IPS-15b (cell line): Measurements from ENCODE around the gene LITAF.
A peak's percentile ranks its signal among the peaks of the same experiment; 100 is the strongest.

Source experiments
- H3K27me3 ChIP-seq: one replicate; pipeline ENCODE4 v1.6.1; 2013; ENCODE audit warnings: low read length; ENCODE audit not compliant: control insufficient read depth, insufficient read depth
- H3K36me3 ChIP-seq: one replicate; pipeline ENCODE4 v1.6.1; 2013; ENCODE audit warnings: low read length; ENCODE audit not compliant: control insufficient read depth, insufficient read depth
- H3K4me1 ChIP-seq: one replicate; pipeline ENCODE4 v1.6.1; 2013; ENCODE audit warnings: mild to moderate bottlenecking, low read length; ENCODE audit not compliant: control insufficient read depth, insufficient read depth
- H3K4me3 ChIP-seq: one replicate; pipeline ENCODE4 v1.5.1; 2013; ENCODE audit warnings: low read depth, low read length
- H3K9ac ChIP-seq: one replicate; pipeline ENCODE4 v1.6.1; 2013; ENCODE audit warnings: low read depth, mild to moderate bottlenecking, low read length
- H3K9me3 ChIP-seq: one replicate; pipeline ENCODE4 v1.6.1; 2013; ENCODE audit warnings: mild to moderate bottlenecking, low read length; ENCODE audit not compliant: control insufficient read depth, insufficient read depth

Gene LITAF

DNA sequence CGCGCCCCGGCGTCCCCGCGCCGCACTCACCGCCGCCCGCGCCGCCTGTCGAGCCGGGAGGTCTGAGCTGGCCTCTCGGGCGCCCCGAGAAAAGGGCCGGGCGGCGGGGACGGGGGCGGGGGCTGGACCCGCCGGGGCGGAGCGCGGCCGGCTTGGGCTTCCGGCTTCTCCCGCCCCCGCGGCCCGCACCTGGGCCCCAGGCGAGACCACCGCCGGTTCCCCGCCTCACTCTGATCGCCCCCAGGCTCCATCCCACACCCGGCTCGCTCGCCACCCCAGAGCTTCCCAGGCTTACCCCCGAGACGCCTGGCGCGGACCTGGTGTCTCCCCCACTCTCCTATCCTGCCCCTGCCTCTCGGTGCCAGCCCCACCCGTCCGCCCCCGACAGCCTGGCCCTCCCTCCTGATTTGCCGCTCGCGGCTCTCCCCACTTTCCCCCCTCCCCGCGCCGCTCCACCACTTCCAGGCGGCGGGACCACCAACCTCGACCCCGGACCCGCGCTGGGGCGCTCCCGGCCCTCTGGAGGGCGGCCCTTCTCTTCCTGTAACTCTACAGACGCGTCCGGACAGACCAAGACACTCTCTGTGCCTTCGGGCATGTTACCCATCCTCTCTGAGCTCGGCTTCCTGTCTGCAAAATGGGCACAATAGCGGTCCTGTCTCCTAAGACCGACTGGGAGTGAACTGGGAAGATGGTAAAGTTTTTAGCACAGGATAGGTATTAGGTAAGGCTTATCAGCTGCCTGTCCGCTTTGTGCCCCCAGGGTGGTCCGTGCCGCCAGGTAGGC lies at the start of gene LITAF:
Gene LITAF, minus strand, starts transcription at position 64 of the 787 bp plus-strand sequence. CDS start 30,189 bp downstream, outside the sequence.
- Histone ChIP-seq H3K27me3 (no peaks in the 10 kb centered on the region), H3K9me3 (no peaks in the 10 kb centered on the region), H3K36me3 (no peaks in the 10 kb centered on the region), H3K4me1 (peaks cover 20% of the 10 kb centered on the region), H3K9ac (peak within 1 kb of the TSS; percentile 56), H3K4me3 (peak within 1 kb of the TSS; percentile 75)

DNA sequence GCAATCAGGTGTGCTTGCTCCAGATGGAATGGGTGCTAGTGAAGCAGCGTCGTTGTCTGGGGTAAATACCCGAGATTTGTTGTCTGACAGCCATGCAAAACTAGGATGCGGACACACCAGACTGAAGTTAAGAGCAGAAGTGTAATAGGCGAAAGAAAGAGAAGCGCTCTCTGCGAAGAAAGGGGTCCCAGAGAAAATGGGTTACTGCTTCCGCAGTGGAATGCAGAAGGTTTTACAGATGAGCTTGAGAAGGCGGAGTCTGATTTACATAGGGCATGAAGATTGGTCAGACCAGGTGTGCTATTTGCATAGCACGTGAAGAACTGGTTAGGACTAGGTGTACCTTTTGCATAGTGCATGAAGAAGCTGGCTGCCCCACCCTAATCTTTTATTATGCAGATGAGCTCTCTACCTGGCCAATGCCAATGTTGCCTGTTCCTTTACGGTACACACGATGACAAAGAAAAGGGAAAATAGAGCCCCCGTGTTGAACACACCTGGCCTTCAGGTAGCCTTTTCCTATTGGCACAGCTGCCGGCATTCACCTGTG lies 49.5 kb upstream of the LITAF start:
- peak overlapping the region; percentile 37 for H3K4me3 ChIP-seq
- no peaks in the 10 kb centered on the region for H3K9me3 ChIP-seq
- H3K9ac ChIP-seq: peak overlapping the region; percentile 0
- peaks cover 16% of the 10 kb centered on the region for H3K4me1 ChIP-seq
- no peaks in the 10 kb centered on the region for H3K36me3 ChIP-seq
- no peaks in the 10 kb centered on the region for H3K27me3 ChIP-seq

DNA sequence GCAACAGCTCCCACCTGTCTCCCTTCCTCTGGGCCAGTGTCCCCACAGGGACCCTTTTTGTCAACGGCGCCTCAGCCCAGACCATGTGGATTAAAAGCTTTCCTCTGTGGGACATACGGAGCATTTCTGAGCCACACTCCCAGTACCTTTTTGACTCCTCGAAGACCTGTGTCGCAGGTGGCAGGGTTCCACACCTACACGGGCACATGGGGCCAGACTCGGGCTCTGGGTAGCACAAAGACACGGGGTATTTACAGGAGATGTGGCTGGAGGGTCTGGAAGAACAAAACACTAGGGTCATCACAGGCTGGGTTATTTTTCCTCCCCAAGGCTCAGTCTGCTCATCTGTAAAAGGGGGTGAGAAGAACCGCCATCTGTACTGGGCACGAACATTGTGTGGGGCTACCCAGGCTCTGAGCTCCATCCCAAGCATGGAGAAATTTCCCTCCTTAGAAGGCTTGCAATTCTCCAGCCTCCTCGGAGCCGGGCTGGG lies 49.0 kb upstream of the LITAF start:
- Histone ChIP-seq H3K27me3 (no peaks in the 10 kb centered on the region), H3K9ac (peak overlapping the region; percentile 0), H3K4me1 (peaks cover 13% of the 10 kb centered on the region), H3K9me3 (no peaks in the 10 kb centered on the region), H3K36me3 (no peaks in the 10 kb centered on the region), H3K4me3 (peak overlapping the region; percentile 37)

DNA sequence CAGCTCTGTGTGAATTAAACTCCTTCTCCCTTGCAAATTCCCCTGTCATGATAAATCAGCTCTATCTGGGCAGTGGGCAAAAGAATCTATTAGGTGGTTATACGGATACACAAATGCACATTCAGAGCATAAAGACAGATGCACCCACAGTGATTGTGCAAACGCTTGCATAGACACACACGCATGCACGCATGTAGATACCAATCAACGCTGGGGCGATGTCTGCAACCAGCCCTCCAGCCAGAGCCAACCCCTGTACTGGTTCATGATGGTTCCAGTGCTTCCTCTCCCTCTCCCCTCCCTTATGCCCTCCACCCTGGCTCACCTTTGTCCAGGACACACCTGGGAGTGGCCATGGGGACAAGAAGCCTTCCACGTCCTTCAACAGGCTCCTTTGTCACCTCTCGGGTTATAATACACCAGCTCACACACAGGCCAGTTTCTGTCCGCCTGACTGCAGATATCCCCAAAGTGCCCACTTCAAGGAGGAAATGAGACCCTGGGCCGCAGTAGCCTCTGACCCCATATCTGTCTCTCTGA lies 48.5 kb upstream of the LITAF start:
- H3K9ac ChIP-seq: peak overlapping the region; percentile 0
- no peaks in the 10 kb centered on the region for H3K9me3 ChIP-seq
- H3K36me3 ChIP-seq: no peaks in the 10 kb centered on the region
- H3K4me1 ChIP-seq: peaks cover 13% of the 10 kb centered on the region
- H3K4me3 ChIP-seq: no peak overlapping the region
- no peaks in the 10 kb centered on the region for H3K27me3 ChIP-seq

DNA sequence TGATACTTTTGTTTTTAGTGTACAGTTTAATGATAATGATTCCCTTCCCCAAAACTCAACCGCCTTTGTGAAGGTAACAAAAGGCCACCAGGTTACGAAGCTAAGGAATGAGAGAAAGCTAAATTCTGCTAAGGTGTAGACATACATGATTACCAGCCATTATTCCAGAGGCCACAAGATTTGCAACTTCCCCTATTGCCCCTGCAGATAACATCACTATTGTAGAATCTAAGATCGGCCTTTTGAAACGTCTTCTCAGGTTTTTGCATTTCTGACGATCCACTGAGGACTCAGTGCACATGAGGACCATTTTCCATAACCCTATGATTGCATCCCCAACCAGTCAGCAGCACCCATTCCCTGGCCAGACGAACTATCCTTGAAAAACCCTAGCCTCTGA lies 47.6 kb upstream of the LITAF start:
- no peak overlapping the region for H3K9ac ChIP-seq
- H3K4me1 ChIP-seq: peaks cover 13% of the 10 kb centered on the region
- H3K36me3 ChIP-seq: no peaks in the 10 kb centered on the region
- no peaks in the 10 kb centered on the region for H3K27me3 ChIP-seq
- H3K4me3 ChIP-seq: no peak overlapping the region
- H3K9me3 ChIP-seq: no peaks in the 10 kb centered on the region

DNA sequence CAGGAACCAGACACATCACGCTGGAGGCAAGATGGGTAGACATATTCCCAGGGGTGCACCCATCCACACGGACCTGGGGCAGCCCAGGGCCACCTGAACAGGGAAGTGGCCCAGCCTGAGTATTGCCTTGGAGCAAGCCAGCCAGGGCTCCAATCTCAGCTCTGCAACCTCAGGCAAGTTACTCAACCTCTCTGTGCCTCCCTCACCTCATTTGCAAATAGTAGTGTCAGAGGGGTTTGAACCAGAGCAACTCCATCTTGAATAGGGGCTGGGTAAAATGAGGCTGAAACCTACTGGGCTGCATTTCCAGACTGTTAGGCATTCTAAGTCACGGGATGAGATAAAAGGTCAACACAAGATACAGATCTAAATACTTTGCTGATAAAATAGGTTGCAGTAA lies 46.4 kb upstream of the LITAF start:
- Histone ChIP-seq H3K9me3 (no peaks in the 10 kb centered on the region), H3K27me3 (no peaks in the 10 kb centered on the region), H3K4me3 (no peak overlapping the region), H3K36me3 (no peaks in the 10 kb centered on the region), H3K9ac (no peak overlapping the region), H3K4me1 (peaks cover 13% of the 10 kb centered on the region)

DNA sequence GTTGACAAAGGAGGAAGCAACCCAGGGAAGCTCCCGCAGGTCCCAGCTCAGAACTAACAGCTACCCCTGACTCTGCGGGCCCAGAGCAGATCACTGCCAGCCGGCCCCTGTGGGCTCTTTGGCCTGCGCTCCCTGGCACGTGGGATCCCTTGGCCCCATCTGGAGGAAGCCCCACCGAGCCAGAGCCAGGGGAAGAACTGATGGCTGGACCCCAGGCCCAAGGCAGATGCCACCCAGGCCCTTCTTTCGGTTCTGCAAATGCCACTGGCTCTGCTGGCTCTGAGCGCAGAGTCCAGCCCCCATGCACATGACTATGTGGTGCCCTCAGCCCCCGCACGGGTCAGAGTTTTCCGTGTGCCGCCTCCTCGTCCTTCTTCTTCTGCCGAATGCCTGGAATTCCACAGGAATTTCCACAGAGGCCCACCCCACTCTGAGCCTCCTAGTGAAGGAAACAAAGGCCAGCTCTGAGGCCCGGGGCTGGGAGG lies 45.8 kb upstream of the LITAF start:
- H3K4me3 ChIP-seq: no peak overlapping the region
- H3K4me1 ChIP-seq: peaks cover 13% of the 10 kb centered on the region
- H3K9me3 ChIP-seq: no peaks in the 10 kb centered on the region
- H3K9ac ChIP-seq: no peak overlapping the region
- H3K27me3 ChIP-seq: no peaks in the 10 kb centered on the region
- no peaks in the 10 kb centered on the region for H3K36me3 ChIP-seq

DNA sequence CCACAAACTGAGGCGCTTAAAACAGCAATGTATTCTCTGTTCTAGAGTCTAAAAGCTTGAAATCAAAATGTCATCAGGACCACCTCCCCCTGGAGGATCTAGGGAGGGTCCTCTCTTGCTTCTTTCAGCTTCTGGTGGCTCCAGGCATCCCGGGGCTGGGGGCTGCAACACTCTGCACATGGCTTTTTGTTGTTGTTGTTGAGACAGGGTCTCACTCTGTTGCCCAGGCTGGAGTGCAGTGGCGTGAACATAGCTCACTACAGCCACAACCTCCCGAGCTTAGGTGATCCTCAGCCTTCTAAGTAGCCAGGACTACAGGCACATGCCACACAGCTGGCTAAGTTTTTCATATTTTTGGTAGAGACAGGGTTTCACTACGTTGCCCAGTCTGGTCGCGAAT lies 44.5 kb upstream of the LITAF start:
- Histone ChIP-seq H3K4me1 (peaks cover 10% of the 10 kb centered on the region), H3K9ac (no peak overlapping the region), H3K9me3 (no peaks in the 10 kb centered on the region), H3K36me3 (no peaks in the 10 kb centered on the region), H3K4me3 (no peak overlapping the region), H3K27me3 (no peaks in the 10 kb centered on the region)

DNA sequence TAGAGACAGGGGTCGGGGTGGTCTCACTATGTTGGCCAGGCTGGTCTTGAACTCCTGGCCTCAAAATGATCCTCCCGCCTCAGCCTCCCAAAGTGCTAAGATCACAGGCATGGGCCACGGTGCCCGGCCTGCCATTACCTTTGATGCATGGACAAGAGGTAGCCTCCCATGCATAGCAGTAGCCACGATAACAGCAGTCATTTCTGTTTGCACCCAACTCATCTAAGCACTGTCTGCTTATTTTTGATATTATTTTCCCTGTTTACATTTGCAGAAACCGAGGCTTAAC lies 44.0 kb upstream of the LITAF start:
- H3K27me3 ChIP-seq: no peaks in the 10 kb centered on the region
- H3K9ac ChIP-seq: no peak overlapping the region
- H3K36me3 ChIP-seq: no peaks in the 10 kb centered on the region
- H3K4me3 ChIP-seq: no peak overlapping the region
- H3K9me3 ChIP-seq: no peaks in the 10 kb centered on the region
- peaks cover 7% of the 10 kb centered on the region for H3K4me1 ChIP-seq

DNA sequence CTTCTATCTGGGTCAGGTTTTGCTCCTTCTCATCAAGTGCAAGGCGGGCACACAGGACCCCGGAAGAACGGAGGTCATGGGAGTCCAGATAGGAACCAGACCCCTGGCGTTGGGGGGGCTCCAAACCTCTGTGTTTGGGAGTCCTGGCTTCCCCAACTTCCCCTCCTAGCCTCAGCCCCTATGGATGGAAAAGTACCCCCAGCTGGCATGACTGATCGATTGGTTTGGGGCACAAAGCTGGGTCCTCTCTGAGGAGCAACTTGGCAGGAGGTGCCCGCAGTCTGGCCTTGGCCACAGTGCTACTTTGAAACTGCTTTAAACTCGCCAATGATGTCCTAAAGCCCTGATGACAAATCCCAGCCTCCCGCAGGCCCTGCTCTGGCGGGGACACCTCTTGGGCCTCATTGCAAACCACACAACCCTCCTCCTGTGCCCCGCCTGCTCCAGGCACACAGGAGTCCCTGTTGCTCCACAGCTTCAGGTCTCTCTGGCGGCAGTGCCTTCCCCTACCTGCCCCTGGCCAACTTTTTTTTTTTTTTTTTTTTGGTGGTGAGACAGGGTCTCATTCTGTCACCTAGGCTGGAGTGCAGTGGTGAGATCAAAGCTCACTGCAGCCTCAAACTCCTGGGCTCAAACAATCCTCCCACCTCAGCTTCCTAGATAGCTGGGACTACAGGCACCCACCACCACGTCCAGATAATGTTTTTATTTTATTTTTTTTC lies 43.5 kb upstream of the LITAF start:
- Histone ChIP-seq H3K4me1 (peaks cover 2% of the 10 kb centered on the region), H3K4me3 (no peak overlapping the region), H3K9ac (no peak overlapping the region)

DNA sequence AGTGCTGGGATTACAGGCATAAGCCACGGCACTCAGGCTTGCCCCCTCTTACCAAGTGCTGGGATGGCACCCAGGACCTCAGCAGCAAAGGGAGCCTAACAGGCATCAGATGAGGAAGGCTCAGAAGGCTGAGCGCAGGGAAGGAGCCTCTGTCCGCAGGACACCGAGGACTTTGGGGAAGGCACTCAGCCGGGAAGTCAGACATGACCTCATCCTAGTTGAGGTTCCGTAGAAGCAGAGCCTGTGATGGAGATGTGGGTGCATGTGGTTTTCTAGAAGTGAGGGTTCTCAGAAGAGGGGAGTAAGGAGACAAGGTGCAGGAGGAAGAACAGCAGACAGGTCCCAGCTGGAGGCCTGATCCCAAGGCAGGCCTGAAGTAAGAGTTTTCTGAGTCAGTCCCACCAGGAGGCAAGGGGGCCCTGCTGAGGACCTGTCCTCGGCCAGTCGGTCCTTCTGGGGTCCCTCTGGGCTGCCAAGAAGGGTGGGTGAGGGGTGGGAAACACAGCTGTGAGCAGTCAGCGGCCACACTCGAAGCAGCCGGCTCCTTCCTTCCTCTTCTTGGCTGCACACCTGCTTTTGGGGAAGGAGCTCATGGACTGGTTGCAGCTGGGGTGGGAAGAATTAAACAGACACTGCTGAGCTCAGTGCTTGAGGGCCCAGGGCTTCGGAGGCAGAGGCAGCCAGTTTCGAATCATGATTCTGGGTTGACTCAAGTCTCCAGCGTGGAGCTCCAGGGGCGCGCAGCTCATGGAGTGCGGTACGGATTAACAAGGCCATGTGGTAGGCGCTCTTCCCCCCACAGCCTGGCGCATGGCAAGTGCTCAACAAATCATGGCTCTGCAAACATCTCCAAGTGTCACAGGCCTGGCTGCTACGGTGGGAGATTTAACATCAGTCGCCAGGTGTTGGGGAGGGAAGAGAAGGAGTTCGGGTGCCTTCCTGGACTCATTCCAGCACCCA lies 42.6 kb upstream of the LITAF start:
- Histone ChIP-seq H3K4me1 (no peaks in the 10 kb centered on the region), H3K4me3 (no peak overlapping the region), H3K9me3 (no peaks in the 10 kb centered on the region), H3K9ac (no peak overlapping the region), H3K27me3 (no peaks in the 10 kb centered on the region), H3K36me3 (no peaks in the 10 kb centered on the region)

More for the DNA sequence above, 43.5 kb upstream of the LITAF start:
- Histone ChIP-seq H3K9me3 (no peaks in the 10 kb centered on the region), H3K36me3 (no peaks in the 10 kb centered on the region), H3K27me3 (no peaks in the 10 kb centered on the region)
